ENCODE measurements around the gene PROM1.

Gene PROM1

GRCh38 chr4:16083241-16084191 is at the start of gene PROM1:
TSS of gene PROM1 (minus strand) at chr4:16084023. CDS start at chr4:16075906, 8,117 bp downstream.
- peak within 1 kb of the TSS; percentile 53 to 65 for H3K4me3 ChIP-seq
- H3K9me3 ChIP-seq, result peaks cover 0 to 7% (median 5%) of the 10 kb centered on the region in 3 donors
- peak within 1 kb of the TSS; percentile 8 to 25 for H3K27ac ChIP-seq
- intact Hi-C loops (cut with DNase I; ENCODE audit: low total_unique reads), result no loop called here
- H3K4me1 ChIP-seq, result peaks cover 0 to 24% (median 12%) of the 10 kb centered on the region in 4 donors
- H3K27me3 ChIP-seq, result peaks cover 0 to 11% of the 10 kb centered on the region in 2 donors
- DNase-seq, result no peak
- no peak for TF ChIP-seq CTCF (IDR thresholded peaks at IDR 0.05)
- no peaks in the 10 kb centered on the region for H3K36me3 ChIP-seq

GRCh38 chr4:16133406-16133805 is 49.6 kb upstream of the PROM1 start:
- Histone ChIP-seq H3K27me3 (no peaks in the 10 kb centered on the region), H3K36me3 (no peaks in the 10 kb centered on the region), H3K9me3 (no peaks in the 10 kb centered on the region), H3K4me1 (no peaks in the 10 kb centered on the region), H3K4me3 (no peak overlapping the region), H3K27ac (no peak overlapping the region)
- no peak for DNase-seq
- intact Hi-C loops (cut with DNase I; ENCODE audit: low total_unique reads), result no loop called here
- no peak for TF ChIP-seq CTCF (IDR thresholded peaks at IDR 0.05)

- no peak for TF ChIP-seq CTCF (IDR thresholded peaks at IDR 0.05)
- no peak for DNase-seq
- Histone ChIP-seq H3K4me1 (peaks cover 0 to 2% (median under 1%) of the 10 kb centered on the region in 4 donors), H3K4me3 (no peak overlapping the region), H3K27me3 (no peaks in the 10 kb centered on the region), H3K36me3 (no peaks in the 10 kb centered on the region), H3K9me3 (no peaks in the 10 kb centered on the region), H3K27ac (no peak overlapping the region)
- intact Hi-C loops (cut with DNase I; ENCODE audit: low total_unique reads), result no loop called here
Observed at GRCh38 chr4:16131293-16131692, 47.5 kb upstream of the PROM1 start.

- Histone ChIP-seq H3K9me3 (no peaks in the 10 kb centered on the region), H3K4me3 (no peak overlapping the region), H3K36me3 (no peaks in the 10 kb centered on the region), H3K4me1 (peaks cover 0 to 11% (median 5%) of the 10 kb centered on the region in 4 donors), H3K27me3 (no peaks in the 10 kb centered on the region), H3K27ac (no peak overlapping the region)
- TF ChIP-seq CTCF (IDR thresholded peaks at IDR 0.05), result no peak
- no peak for DNase-seq
- intact Hi-C loops (cut with DNase I; ENCODE audit: low total_unique reads), result no loop called here
Observed at GRCh38 chr4:16129336-16129735, 45.5 kb upstream of the PROM1 start.

GRCh38 chr4:16126714-16127113 is 42.9 kb upstream of the PROM1 start:
- intact Hi-C loops (cut with DNase I; ENCODE audit: low total_unique reads), result no loop called here
- no peaks in the 10 kb centered on the region for H3K9me3 ChIP-seq
- no peak for TF ChIP-seq CTCF (IDR thresholded peaks at IDR 0.05)
- H3K27me3 ChIP-seq, result no peaks in the 10 kb centered on the region
- DNase-seq, result no peak
- no peak overlapping the region for H3K27ac ChIP-seq
- H3K4me1 ChIP-seq, result peaks cover 0 to 11% (median 5%) of the 10 kb centered on the region in 4 donors
- H3K4me3 ChIP-seq, result no peak overlapping the region
- H3K36me3 ChIP-seq, result no peaks in the 10 kb centered on the region
